ENCODE data around the gene DNAJC3.
"Not testable (repeated sequence)": the region's sequence is repeated elsewhere in the genome, so short reads cannot be mapped to it uniquely, and the experiment has no call there.

The DNAJC3 gene

GRCh38 chr13:95676762-95677563 is at the start of gene DNAJC3:
TSS of gene DNAJC3 (plus strand) at chr13:95677139. CDS start at chr13:95677256, 117 bp downstream.
- DNase-seq = peak; percentile 97

GRCh38 chr13:95627590-95627989 is 49.3 kb upstream of the DNAJC3 start:
- DNase-seq = no peak

- no peak for DNase-seq
Observed at GRCh38 chr13:95628488-95628887, 48.5 kb upstream of the DNAJC3 start.

GRCh38 chr13:95629071-95629470 is 47.9 kb upstream of the DNAJC3 start:
- DNase-seq = no peak

- DNase-seq = no peak
Observed at GRCh38 chr13:95630593-95630992, 46.3 kb upstream of the DNAJC3 start.

- no peak for DNase-seq
Observed at GRCh38 chr13:95636853-95637252, 40.1 kb upstream of the DNAJC3 start.

GRCh38 chr13:95641291-95642027 is 35.5 kb upstream of the DNAJC3 start:
- DNase-seq = no peak

- DNase-seq = no peak
Observed at GRCh38 chr13:95642028-95642621, 34.8 kb upstream of the DNAJC3 start.

GRCh38 chr13:95642999-95643398 is 33.9 kb upstream of the DNAJC3 start:
- no peak for DNase-seq

GRCh38 chr13:95643571-95643935 is 33.4 kb upstream of the DNAJC3 start:
- DNase-seq = no peak

- DNase-seq = peak; percentile 53
Observed at GRCh38 chr13:95643936-95644598, 32.9 kb upstream of the DNAJC3 start.

- peak; percentile 65 for DNase-seq
Observed at GRCh38 chr13:95644601-95645052, 32.3 kb upstream of the DNAJC3 start, which contains the start of gene DZIP1. TSS of gene DZIP1 (minus strand) at chr13:95644706. CDS start at chr13:95642029, 2,677 bp downstream.

- no peak for DNase-seq
Observed at GRCh38 chr13:95647321-95647720, 29.6 kb upstream of the DNAJC3 start.

- DNase-seq = no peak
Observed at GRCh38 chr13:95650696-95651095, 26.2 kb upstream of the DNAJC3 start.

- no peak for DNase-seq
Observed at GRCh38 chr13:95652244-95652764, 24.6 kb upstream of the DNAJC3 start.

GRCh38 chr13:95652821-95653220 is 24.1 kb upstream of the DNAJC3 start:
- no peak for DNase-seq

GRCh38 chr13:95656386-95657015 is 20.4 kb upstream of the DNAJC3 start:
- no peak for DNase-seq

- DNase-seq = no peak
Observed at GRCh38 chr13:95659500-95659899, 17.4 kb upstream of the DNAJC3 start.

- DNase-seq = no peak
Observed at GRCh38 chr13:95660981-95661581, 15.9 kb upstream of the DNAJC3 start.

- DNase-seq = not testable (repeated sequence)
Observed at GRCh38 chr13:95667235-95667634, 9.7 kb upstream of the DNAJC3 start.

GRCh38 chr13:95671597-95671996 is 5.3 kb upstream of the DNAJC3 start:
- DNase-seq = no peak

Data from activated CD8-positive, alpha-beta memory T cell treated with anti-CD3 and anti-CD28 coated beads, Interleukin-2, amount 50 U/mL, for 48 hours (primary cell).